Hematopoietic multipotent progenitor cell treated with erythropoietin and hydrocortisone succinate and interleukin-3 and kit ligand, for 4 days (in vitro differentiated cells): ENCODE results near the gene ALKBH3.

Experiments
- DNase-seq: peaks from one replicate; pipeline ENCODE4 v3.0.0-alpha.2; 2015

Gene ALKBH3

DNA sequence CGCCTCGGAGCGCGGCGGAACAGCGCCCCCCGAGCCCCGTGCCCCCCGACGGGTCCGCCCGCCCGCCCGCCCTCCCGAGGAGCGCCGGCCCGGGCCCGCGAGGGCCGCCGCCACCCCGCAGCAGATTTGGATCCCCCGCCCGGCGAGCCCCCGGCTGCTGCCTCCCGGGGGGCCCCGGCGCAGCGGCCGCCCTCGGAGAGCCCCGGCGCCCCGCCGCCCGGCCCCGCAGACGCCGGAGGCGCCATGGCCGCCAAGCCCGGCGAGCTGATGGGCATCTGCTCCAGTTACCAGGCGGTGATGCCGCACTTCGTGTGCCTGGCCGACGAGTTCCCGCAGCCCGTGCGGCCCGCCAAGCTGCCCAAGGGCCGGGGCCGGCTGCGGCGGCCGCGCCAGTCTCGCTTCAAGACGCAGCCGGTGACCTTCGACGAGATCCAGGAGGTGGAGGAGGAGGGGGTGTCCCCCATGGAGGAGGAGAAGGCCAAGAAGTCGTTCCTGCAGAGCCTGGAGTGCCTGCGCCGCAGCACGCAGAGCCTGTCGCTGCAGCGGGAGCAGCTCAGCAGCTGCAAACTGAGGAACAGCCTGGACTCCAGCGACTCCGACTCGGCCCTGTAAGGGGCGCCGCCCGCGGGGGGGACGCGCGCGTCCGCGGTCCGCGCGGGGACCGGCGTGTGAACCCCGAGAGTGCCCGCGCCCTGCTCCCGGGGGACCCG is 62.2 kb downstream of the ALKBH3 start:
- peak; percentile 56 for DNase-seq

- no peak for DNase-seq
Observed at GRCh38 chr11:43943372-43943930, 62.8 kb downstream of the ALKBH3 start.

DNA sequence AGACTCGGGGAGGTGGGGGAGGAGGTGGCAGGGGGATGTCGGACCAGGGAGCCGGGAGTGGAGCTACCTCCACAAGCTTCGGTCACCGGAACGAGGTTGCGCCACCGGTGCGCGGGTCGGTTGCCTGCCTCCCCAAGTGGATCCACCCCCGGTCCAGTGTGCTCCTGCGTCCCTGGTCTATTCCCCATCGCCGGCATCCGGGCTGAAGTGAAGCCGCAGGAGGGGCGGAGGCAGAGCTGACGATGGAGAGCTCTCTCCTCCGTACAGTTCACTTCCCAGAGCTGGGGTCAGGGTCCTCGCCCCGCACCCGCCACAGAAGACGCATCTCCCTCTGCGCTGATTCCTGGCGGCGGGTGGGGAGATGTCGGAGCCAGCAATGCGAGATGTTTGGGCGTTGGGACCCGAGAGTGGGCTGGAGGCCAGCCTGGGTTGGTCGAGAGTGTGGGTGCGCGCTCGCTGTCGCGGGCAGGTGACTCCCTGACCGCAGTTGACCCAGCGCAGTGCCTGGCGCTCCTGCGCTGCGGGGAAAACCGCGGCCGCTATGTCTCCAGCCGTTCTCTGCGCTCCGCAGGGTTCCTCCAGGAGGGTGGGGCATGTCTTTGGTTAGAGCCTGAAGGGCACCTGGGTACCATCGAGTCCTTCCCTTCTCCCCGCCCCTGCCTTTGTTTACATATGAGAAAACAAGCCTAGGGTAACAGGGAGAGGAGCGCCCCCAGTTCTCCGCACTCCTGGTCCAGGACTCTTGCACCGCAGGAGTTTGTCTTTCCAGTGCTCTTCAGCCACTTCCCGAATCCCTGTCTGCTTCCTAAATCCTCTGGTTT is 63.5 kb downstream of the ALKBH3 start:
- DNase-seq: no peak

- DNase-seq: peak; percentile 82
Observed at GRCh38 chr11:43944761-43945311, 64.2 kb downstream of the ALKBH3 start.

- peak; percentile 72 for DNase-seq
Observed at GRCh38 chr11:43947003-43947500, 66.4 kb downstream of the ALKBH3 start.

GRCh38 chr11:43947815-43948214 is 67.2 kb downstream of the ALKBH3 start:
- DNase-seq: no peak

DNA sequence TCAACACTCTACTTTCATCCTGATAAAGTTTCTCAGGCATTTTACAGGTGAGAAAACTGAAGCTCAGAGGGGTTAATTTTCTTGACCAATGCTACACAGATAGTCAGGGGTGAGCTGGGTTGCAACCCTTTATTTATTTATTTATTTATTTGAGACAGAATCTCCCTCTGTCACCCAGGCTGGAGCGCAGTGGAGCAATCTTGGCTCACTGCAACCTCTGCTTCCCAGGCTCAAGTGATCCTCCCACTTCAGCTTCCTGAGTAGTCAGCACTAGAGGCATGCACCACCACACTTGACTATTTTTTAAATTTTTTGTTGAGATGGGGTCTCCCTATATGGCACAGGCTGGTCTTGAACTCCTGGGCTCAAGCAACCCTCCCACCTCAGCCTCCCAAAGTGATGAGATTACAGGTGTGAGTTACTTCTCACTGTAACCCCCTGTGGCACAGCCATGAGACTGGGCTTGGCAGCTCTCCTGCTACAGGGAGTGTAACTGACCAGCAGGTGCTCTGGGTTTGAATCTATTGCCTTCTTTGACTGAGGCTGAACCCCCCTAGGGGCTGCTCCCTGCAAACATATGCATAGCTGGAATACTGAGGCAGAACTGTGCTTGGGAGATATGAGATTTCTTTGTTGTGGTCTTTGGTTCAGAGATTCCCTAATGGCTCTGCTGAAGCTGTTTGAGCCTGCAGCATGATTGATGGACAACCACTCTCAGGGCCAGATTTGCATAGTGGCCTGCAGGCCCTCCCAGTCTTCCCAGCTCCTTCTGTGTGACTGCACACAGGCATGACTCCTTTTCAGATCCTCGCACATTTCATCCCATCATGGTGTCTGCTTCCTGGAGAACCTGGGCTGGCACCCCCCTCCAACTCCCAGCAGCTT is 68.0 kb downstream of the ALKBH3 start:
- no peak for DNase-seq

GRCh38 chr11:43950311-43950855 is 69.8 kb downstream of the ALKBH3 start:
- no peak for DNase-seq

DNA sequence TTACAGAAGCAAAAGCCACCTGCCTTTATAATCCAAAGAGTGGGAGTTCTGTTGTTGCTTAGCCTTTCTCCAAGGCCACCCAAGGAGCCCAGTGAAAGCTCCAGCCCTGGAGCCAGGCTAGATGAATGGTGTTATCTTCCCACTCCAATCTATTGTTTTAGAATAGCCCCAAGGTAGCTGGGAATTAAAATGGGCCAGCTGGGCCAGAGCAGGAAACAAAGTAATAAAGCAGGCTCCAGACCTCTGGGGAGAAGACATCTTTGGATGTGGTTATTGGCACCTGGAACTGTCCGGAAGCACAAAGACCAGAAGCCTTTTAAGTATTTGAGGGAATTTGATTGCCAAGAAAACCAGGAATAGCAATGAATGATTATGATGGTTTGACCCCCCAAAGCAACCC is 70.6 kb downstream of the ALKBH3 start:
- no peak for DNase-seq

DNA sequence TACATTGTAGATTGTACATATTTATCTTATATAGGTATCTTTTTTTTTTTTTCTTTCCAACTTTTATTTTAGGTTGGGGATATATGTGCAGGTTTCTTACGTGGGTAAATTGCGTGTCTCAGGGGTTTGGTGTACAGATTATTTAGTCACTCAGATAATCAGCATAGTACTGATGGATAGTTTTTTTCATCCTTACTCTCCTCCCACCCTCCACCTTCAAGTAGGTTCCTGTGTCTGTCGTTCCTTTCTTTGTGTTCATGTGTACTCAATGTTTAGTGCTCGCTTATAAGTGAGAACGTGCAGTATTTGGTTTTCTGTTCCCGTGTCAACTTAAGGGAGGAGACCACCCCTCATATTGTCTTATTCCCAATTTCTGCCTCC is 71.4 kb downstream of the ALKBH3 start:
- no peak for DNase-seq

DNA sequence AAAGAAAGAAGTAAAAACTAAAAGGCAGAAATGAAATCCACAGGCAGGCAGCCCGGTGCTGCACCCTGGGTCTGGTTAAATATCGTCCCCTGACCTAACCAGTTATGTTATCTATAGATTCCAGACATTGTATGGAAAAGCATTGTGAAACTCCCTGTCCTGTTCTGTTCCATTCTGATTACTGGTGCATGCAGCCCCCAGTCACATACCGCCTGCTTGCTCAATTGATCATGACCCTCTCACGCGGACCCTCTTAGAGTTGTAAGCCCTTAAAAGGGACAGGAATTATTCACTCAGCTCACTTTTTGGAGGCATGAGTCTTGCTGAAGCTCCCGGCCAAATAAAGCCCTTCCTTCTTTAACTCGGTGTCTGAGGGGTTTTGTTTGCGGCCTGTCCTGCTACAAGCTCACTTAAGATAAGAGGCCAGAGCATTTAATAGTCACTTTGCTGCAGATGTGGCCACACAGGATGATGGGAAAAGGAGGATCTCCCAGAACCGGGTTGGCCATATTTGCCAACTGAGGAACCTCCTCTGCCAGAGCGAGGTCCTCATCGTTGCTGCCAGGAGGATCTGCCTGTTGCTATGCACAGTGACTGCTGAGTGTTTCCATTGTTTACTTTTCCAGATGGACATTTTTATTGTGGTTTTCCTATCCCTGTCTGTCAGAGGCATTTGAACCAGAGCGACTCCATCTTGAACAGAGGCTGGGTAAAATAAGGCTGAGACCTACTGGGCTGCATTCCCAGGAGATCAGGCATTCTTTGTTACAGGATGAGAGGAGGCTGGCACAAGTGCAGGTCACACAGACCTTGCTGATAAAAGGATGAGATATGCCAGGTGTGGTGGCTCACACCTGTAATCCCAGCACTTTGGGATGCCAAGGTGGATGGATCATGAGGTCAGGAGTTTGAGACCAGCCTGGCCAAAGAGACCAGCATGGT is 72.0 kb downstream of the ALKBH3 start:
- DNase-seq: no peak

GRCh38 chr11:43953521-43953920 is 72.9 kb downstream of the ALKBH3 start:
- DNase-seq: no peak

DNA sequence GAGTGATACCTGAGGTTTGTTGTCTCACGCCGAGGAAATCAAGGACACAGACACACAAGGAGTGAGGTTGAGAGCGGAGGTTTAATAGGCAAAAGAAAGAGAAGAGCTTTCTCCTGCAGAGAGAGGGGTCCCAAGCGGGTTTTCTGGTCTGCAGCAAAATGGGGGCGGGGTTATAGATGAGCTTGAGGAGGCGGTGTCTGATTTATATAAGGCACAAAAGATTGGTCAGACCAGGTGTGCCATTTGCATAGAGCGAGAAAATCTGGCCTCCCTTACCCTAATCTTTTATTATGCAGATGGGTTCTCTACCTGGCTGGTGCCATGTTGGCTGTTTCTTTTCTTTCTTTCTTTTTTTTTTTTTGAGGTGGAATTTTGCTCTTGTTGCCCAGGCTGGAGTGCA is 73.6 kb downstream of the ALKBH3 start:
- no peak for DNase-seq

DNA sequence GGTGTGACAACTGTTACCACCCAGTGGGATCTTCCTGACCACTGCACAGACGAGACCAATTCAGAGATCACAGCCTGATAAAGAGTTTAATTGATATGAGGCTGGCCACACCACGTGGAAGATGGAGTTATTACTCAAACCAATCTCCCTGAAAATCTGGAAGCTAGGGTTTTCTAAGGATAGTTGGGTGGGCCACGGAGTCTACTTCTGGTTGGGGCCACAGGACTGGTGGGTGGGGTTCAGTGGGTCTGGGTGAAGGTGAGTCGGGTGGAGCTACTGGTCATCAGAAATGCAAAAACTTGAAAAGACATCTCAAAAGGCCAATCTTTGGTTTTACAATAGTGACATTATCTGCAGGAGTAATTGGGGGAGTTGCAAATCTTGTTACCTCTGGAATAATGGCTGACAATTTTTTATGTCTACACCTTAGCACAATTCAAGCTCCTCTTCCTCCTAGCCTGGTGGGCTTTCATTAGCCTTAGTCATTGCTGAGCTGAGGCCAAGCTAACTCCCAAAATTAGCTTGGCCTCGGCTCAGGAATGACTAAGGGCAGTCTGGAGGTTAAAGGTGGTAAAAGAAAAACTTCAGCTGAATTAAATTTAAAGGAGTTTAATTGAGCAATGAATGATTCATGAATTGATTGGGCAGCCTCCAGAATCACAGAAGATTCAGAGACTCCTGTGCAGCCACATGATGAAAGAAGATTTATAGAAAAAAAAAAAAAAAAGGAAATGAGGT is 74.9 kb downstream of the ALKBH3 start:
- DNase-seq: no peak

DNA sequence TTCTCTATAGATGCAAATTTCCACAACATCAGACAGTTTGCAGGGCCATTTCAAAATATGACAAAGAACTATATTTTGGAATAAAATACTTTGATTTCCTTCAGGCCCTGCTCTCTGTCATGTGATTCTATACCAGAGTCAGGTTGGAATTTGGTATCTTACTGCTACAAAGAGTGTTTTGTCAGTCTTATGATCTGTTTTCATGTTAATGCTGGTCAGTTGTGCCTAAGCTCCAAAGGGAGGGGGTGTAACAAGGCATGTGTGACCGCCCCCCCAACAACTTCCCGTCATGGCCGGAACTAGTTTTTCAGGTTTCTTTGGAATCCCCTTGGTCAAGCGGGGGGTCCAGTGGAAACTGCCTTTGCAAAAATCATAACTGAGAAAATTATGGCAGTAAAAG is 76.9 kb downstream of the ALKBH3 start:
- DNase-seq: no peak

DNA sequence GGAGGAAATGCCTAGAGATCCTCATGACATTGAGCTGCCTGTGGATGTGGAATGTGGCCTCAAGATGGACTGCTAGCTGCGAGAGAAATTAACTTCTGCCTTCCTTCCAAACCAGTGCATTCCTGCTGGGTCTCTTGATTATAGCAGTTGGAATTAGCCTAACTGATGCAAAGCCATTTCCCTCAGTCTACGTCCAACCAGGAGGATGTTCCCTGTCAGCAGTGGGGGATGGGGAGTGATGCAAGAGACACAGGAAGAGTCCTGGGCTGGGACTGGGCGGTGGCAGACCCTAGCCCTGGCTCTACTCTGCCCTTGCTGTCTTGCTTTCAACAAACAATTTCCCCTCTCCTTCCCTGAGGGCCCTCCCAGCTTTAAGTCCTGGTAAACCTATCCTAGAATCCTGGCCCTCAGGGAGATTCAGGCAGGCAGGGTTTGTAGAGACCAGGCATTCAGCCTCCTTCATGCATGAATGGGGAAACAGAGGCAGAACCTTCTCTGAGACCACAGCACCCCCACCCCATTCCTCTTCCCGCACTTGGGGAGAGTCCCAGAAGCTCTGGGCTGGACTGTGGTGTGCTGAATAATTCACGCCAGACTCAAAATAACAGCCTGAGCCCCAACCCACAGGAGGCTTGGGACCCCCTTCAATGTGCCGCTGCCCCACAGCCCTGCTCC is 78.8 kb downstream of the ALKBH3 start:
- no peak for DNase-seq

- DNase-seq: no peak
Observed at GRCh38 chr11:43962383-43963278, 82.0 kb downstream of the ALKBH3 start.

DNA sequence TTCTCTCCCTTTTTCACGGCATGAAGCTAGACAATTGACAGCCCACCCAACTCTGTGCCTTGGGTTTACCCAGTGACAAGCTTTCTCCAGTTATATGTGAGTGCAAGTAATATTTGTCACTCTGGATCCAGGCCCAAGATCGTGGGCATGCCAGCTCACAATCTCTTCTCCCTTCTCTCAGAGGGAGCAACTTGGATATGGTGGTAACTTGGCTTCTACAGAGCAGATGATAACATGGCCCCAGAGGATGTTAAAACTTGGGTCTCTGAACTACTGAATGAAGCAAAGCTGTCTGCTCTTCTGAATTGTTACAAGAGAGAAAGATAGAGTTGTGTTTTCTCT is 82.6 kb downstream of the ALKBH3 start:
- no peak for DNase-seq

- no peak for DNase-seq
Observed at GRCh38 chr11:43967661-43968060, 87.0 kb downstream of the ALKBH3 start.
